Loucy (cell line): ENCODE measurements around the gene LDB1.

Experiments
- H2AFZ ChIP-seq: fragments of 200-600 bp; sonication (generic); 2 replicates; pipeline ENCODE4 v1.6.0; 2016; ENCODE audit warnings: antibody characterized with exemption, mild to moderate bottlenecking, low read length, moderate library complexity
- H3F3A ChIP-seq: fragments of 200-600 bp; 2 replicates; pipeline ENCODE4 v1.6.0; 2016; ENCODE audit warnings: antibody characterized with exemption, low read depth, mild to moderate bottlenecking
- H3K27me3 ChIP-seq: fragments of 200-600 bp; sonication (generic); 2 replicates; pipeline ENCODE4 v1.6.1; 2014; ENCODE audit warnings: low read length, mild to moderate bottlenecking; ENCODE audit not compliant: insufficient read depth, poor library complexity, severe bottlenecking
- H3K36me3 ChIP-seq: fragments of 200-600 bp; sonication (generic); 2 replicates; pipeline ENCODE4 v1.6.1; 2016; ENCODE audit warnings: low read length; ENCODE audit not compliant: insufficient read depth
- H3K4me1 ChIP-seq: fragments of 200-600 bp; sonication (generic); 2 replicates; pipeline ENCODE4 v1.5.1; 2014; ENCODE audit warnings: low read length, mild to moderate bottlenecking; ENCODE audit not compliant: insufficient read depth, poor library complexity, severe bottlenecking
- H3K4me2 ChIP-seq: fragments of 200-600 bp; sonication (generic); 2 replicates; pipeline ENCODE4 v1.6.0; 2014; ENCODE audit warnings: antibody characterized with exemption, low read length, low read depth, mild to moderate bottlenecking; ENCODE audit not compliant: poor library complexity, severe bottlenecking
- H3K4me3 ChIP-seq: fragments of 200-600 bp; sonication (generic); 2 replicates; pipeline ENCODE4 v1.5.1; 2014; ENCODE audit warnings: low read length, mild to moderate bottlenecking, mixed read lengths; ENCODE audit not compliant: poor library complexity, severe bottlenecking
- H3K79me2 ChIP-seq: fragments of 200-600 bp; sonication (generic); 2 replicates; pipeline ENCODE4 v1.6.1; 2014; ENCODE audit warnings: low read length; ENCODE audit not compliant: insufficient read depth
- H3K9ac ChIP-seq: fragments of 200-600 bp; sonication (generic); 2 replicates; pipeline ENCODE4 v1.6.0; 2014; ENCODE audit warnings: mild to moderate bottlenecking, low read depth, low read length, moderate library complexity; ENCODE audit not compliant: poor library complexity, severe bottlenecking
- H3K9me2 ChIP-seq: fragments of 200-600 bp; sonication (generic); replicated peaks from 2 replicates; pipeline ENCODE4 v1.6.1; 2016; ENCODE audit warnings: low read depth, low read length, mixed read lengths
- H3K9me3 ChIP-seq: fragments of 200-600 bp; sonication (generic); 2 replicates; pipeline ENCODE4 v1.6.1; 2014; ENCODE audit warnings: mild to moderate bottlenecking, antibody characterized with exemption, low read length, low read depth; ENCODE audit not compliant: insufficient read depth
- H4K20me1 ChIP-seq: fragments of 200-600 bp; sonication (generic); 2 replicates; pipeline ENCODE4 v1.6.0; 2014; ENCODE audit warnings: antibody characterized with exemption, low read length, mild to moderate bottlenecking; ENCODE audit not compliant: insufficient read depth, poor library complexity, severe bottlenecking
- EZH2phosphoT487 ChIP-seq: fragments of 200-600 bp; IDR thresholded peaks from 2 replicates; pipeline ENCODE4 v1.6.1; 2018; ENCODE audit warnings: antibody characterized with exemption, mild to moderate bottlenecking, moderate library complexity, borderline replicate concordance
- TF ChIP-seq, protein P1 (sequence below): fragments of 200-600 bp; sonication (generic); conservative IDR thresholded peaks from 2 replicates; pipeline ENCODE4 v1.5.1; 2014; ENCODE audit warnings: mild to moderate bottlenecking, antibody characterized with exemption, low read length

The LDB1 gene

DNA sequence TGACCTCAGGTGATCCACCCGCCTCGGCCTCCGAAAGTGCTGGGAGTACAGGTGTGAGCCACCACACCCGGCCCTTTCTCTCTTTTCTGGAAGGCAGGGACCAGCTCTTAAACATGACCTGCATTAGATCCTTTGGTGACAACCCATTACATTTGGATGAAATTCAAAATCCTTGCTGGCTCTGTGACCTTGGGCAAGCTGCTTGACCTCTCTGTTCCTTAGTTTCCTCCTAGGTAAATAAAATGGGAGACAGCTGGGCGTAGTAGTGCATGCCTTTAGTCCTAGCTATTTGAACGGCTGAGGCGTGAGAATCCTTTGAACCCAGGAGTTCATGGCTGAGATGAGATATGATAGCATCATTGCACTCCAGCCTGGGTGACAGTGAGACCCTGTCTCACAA is 23.7 kb downstream of the LDB1 start:
- Histone ChIP-seq H3K27me3 (no peaks in the 10 kb centered on the region), H3K36me3 (no peaks in the 10 kb centered on the region), H3K9me2 (no peaks in the 10 kb centered on the region), H3K79me2 (no peaks in the 10 kb centered on the region), H3K4me1 (no peaks in the 10 kb centered on the region), H3K4me2 (no peak overlapping the region), H3F3A (no peaks in the 10 kb centered on the region), H2AFZ (no peak overlapping the region), H3K9me3 (no peaks in the 10 kb centered on the region), H4K20me1 (no peaks in the 10 kb centered on the region), H3K4me3 (no peak overlapping the region), H3K9ac (no peak overlapping the region)
- no peak for TF ChIP-seq EZH2phosphoT487
- TF ChIP-seq, protein P1, sequence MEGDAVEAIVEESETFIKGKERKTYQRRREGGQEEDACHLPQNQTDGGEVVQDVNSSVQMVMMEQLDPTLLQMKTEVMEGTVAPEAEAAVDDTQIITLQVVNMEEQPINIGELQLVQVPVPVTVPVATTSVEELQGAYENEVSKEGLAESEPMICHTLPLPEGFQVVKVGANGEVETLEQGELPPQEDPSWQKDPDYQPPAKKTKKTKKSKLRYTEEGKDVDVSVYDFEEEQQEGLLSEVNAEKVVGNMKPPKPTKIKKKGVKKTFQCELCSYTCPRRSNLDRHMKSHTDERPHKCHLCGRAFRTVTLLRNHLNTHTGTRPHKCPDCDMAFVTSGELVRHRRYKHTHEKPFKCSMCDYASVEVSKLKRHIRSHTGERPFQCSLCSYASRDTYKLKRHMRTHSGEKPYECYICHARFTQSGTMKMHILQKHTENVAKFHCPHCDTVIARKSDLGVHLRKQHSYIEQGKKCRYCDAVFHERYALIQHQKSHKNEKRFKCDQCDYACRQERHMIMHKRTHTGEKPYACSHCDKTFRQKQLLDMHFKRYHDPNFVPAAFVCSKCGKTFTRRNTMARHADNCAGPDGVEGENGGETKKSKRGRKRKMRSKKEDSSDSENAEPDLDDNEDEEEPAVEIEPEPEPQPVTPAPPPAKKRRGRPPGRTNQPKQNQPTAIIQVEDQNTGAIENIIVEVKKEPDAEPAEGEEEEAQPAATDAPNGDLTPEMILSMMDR, result no peak

DNA sequence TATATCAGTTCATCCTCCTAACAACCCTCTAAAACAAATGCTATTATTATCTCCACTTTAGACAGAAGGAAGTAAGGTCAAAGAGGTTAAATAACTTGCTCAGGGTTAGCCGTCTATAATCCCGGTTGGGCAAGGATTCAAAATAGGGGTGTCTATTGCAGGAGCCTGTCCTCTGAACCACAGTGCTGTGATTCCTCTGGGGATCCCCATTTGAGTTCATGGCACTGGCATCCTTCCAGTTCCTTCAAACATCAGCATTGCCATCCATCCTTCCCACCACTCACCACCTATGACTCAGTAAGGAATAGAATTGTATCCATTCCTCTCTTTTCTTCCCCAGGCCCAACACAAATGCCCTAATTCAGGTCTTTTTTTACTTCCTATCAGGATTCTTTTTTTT is 29.4 kb downstream of the LDB1 start:
- Histone ChIP-seq H3K4me1 (no peaks in the 10 kb centered on the region), H3K79me2 (no peaks in the 10 kb centered on the region), H3K4me3 (no peak overlapping the region), H3K9me3 (no peaks in the 10 kb centered on the region), H2AFZ (no peak overlapping the region), H3K36me3 (no peaks in the 10 kb centered on the region), H4K20me1 (no peaks in the 10 kb centered on the region), H3K9ac (no peak overlapping the region), H3K27me3 (no peaks in the 10 kb centered on the region), H3F3A (no peaks in the 10 kb centered on the region), H3K9me2 (no peaks in the 10 kb centered on the region), H3K4me2 (no peak overlapping the region)
- no peak for TF ChIP-seq EZH2phosphoT487
- TF ChIP-seq, protein P1, result no peak

DNA sequence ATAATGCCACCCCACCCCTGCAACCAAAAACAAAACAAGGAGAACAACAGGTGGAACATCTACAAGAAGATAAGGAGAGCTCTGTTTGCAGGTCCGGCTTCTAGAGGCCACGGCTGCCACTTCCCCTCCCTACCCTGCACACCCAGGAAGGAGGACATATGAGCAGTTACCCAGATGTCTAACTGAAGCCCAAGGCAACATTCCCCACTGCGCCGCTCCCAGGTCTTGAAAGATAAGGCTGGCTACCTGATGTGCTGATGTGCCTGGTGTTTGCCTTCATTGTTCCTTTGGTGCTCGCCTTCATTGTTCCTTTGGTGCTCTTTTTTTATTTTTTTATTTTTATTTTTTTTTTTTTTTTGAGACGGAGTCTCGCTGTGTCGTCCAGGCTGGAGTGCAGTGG is 34.0 kb downstream of the LDB1 start:
- no peak overlapping the region for H3K4me2 ChIP-seq
- H3K9me3 ChIP-seq, result no peaks in the 10 kb centered on the region
- TF ChIP-seq, protein P1, result no peak
- no peak for TF ChIP-seq EZH2phosphoT487
- no peaks in the 10 kb centered on the region for H3K79me2 ChIP-seq
- no peaks in the 10 kb centered on the region for H3K4me1 ChIP-seq
- H3K9ac ChIP-seq, result no peak overlapping the region
- no peak overlapping the region for H3K4me3 ChIP-seq
- H3K9me2 ChIP-seq, result no peaks in the 10 kb centered on the region
- no peaks in the 10 kb centered on the region for H4K20me1 ChIP-seq
- no peak overlapping the region for H2AFZ ChIP-seq
- H3F3A ChIP-seq, result no peaks in the 10 kb centered on the region
- H3K27me3 ChIP-seq, result no peaks in the 10 kb centered on the region
- no peaks in the 10 kb centered on the region for H3K36me3 ChIP-seq
